AG04450 (cell line): ENCODE measurements around the gene DNM2. TPM values are rescaled to one million over a fixed set of nuclear protein-coding genes. Genes with fewer than 3 reads are reported as not detected.

Source experiments
- CTCF ChIA-PET: fragments of 300-600, 350-600 bp; formaldehyde crosslinking; extraction: SDS; loops from one replicate; lab custom pipeline; 2022; ENCODE audit warnings: antibody characterized with exemption, inconsistent platforms; lab: Charles Lee
- POLR2A ChIA-PET: fragments of 350-600 bp; formaldehyde crosslinking; extraction: SDS; loops from one replicate; lab custom pipeline; 2021; ENCODE audit warnings: antibody characterized with exemption, inconsistent platforms; lab: Yijun Ruan, JAX
- DNase-seq: peaks from one replicate; pipeline ENCODE4 v3.0.0-alpha.2; 2011; ENCODE audit warnings: low read depth, low spot score
- H3K27ac ChIP-seq: one replicate; pipeline ENCODE4 v1.5.1; 2012; ENCODE audit warnings: low read depth, low read length, control low read depth
- H3K27me3 ChIP-seq: one replicate; pipeline ENCODE4 v1.6.0; 2012; ENCODE audit warnings: low read length; ENCODE audit not compliant: control insufficient read depth, insufficient read depth
- H3K4me3 ChIP-seq: 2 replicates; pipeline ENCODE4 v1.5.1; 2011; ENCODE audit warnings: mild to moderate bottlenecking, low read depth, low read length, control low read depth
- H3K9me3 ChIP-seq: 2 replicates; pipeline ENCODE4 v1.5.1; 2012; ENCODE audit warnings: low read length; ENCODE audit not compliant: control insufficient read depth, insufficient read depth
- CTCF ChIP-seq: IDR thresholded peaks from 2 replicates; pipeline ENCODE4 v1.5.1; 2011; ENCODE audit warnings: low read depth, low read length, control low read depth, inconsistent platforms
- polyA plus RNA-seq: library from polyadenylated mRNA; depleted of rRNA; stranded (reverse); fragments of >200 nt; gene quantifications from 2 replicates; pipeline ENCODE4 v1.2.3, GENCODE V29; 2011

The DNM2 gene
- polyA plus RNA-seq, 1 experiment: 36.9 TPM

- CTCF ChIA-PET: interaction anchor here (3.1 kb wide), 1 partner anchor 18 kb away, joined by 16 read pairs; the partner anchor contains the start of gene QTRT1
- no peak for TF ChIP-seq CTCF
- Histone ChIP-seq H3K27me3 (no peaks in the 10 kb centered on the region), H3K27ac (no peak overlapping the region), H3K4me3 (no peak overlapping the region), H3K9me3 (no peaks in the 10 kb centered on the region)
- POLR2A ChIA-PET: no interaction called here
- DNase-seq: no peak
These were observed 35.3 kb upstream of the DNM2 start for GRCh38 chr19:10682397-10683063.

GRCh38 chr19:10683064-10683426 lies 34.8 kb upstream of the DNM2 start:
- H3K9me3 ChIP-seq: no peaks in the 10 kb centered on the region
- no peaks in the 10 kb centered on the region for H3K27me3 ChIP-seq
- ChIA-PET CTCF (interaction anchor here (3.1 kb wide), 1 partner anchor 18 kb away, joined by 16 read pairs; the partner anchor contains the start of gene QTRT1), POLR2A (no interaction called here)
- no peak overlapping the region for H3K27ac ChIP-seq
- TF ChIP-seq CTCF: no peak
- no peak overlapping the region for H3K4me3 ChIP-seq
- no peak for DNase-seq

GRCh38 chr19:10683582-10683981 lies 34.3 kb upstream of the DNM2 start:
- no peak overlapping the region for H3K4me3 ChIP-seq
- ChIA-PET POLR2A (no interaction called here), CTCF (interaction anchor here (0.7 to 3.1 kb wide), 2 partner anchors 16 to 17 kb away, joined by 3 to 16 read pairs; partner anchors contain the start of gene QTRT1)
- H3K27ac ChIP-seq: no peak overlapping the region
- TF ChIP-seq CTCF: no peak
- DNase-seq: no peak
- no peaks in the 10 kb centered on the region for H3K27me3 ChIP-seq
- no peaks in the 10 kb centered on the region for H3K9me3 ChIP-seq

- ChIA-PET POLR2A (no interaction called here), CTCF (no interaction called here)
- no peak overlapping the region for H3K4me3 ChIP-seq
- no peaks in the 10 kb centered on the region for H3K27me3 ChIP-seq
- H3K9me3 ChIP-seq: no peaks in the 10 kb centered on the region
- TF ChIP-seq CTCF: no peak
- no peak overlapping the region for H3K27ac ChIP-seq
- no peak for DNase-seq
These were observed 32.7 kb upstream of the DNM2 start for GRCh38 chr19:10685210-10685609.

- Histone ChIP-seq H3K4me3 (no peak overlapping the region), H3K27ac (no peak overlapping the region), H3K27me3 (no peaks in the 10 kb centered on the region), H3K9me3 (no peaks in the 10 kb centered on the region)
- POLR2A ChIA-PET: no interaction called here
- DNase-seq: no peak
- CTCF ChIA-PET: no interaction called here
- no peak for TF ChIP-seq CTCF
These were observed 31.7 kb upstream of the DNM2 start for GRCh38 chr19:10686193-10686592.
